ENCODE data around the gene TMEM132C.

Gene TMEM132C

DNA sequence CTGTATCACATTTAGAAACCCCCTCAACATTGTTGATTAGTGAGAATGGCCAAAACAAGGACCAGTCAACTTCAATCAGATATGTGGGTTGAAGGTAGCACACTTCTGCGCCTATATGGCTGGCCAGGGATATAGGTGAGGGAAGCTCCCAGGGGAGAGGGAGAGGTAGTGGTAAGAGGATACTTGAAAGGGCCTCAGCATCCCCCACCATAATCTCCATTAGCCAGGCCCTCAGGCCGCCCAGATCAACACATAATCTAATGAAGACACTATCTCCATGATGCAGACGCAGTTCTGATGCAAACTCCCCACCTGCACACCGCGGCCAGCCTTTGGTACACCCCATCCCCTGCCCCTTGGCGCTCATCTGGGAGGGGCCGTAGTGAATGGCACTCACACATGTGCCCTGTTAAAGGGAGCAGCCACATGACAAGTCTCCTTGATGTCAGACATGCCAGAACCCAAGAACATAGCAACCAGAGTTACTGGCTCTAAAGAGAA is 158.0 kb downstream of the TMEM132C start:
- no peak overlapping the region for H3K4me3 ChIP-seq (ENCODE audit: low read depth, low read length)
- TF ChIP-seq, protein P1, sequence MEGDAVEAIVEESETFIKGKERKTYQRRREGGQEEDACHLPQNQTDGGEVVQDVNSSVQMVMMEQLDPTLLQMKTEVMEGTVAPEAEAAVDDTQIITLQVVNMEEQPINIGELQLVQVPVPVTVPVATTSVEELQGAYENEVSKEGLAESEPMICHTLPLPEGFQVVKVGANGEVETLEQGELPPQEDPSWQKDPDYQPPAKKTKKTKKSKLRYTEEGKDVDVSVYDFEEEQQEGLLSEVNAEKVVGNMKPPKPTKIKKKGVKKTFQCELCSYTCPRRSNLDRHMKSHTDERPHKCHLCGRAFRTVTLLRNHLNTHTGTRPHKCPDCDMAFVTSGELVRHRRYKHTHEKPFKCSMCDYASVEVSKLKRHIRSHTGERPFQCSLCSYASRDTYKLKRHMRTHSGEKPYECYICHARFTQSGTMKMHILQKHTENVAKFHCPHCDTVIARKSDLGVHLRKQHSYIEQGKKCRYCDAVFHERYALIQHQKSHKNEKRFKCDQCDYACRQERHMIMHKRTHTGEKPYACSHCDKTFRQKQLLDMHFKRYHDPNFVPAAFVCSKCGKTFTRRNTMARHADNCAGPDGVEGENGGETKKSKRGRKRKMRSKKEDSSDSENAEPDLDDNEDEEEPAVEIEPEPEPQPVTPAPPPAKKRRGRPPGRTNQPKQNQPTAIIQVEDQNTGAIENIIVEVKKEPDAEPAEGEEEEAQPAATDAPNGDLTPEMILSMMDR (IDR thresholded peaks at IDR 0.05; ENCODE audit: borderline replicate concordance, insufficient read depth, low read depth, low read length), result no peak

DNA sequence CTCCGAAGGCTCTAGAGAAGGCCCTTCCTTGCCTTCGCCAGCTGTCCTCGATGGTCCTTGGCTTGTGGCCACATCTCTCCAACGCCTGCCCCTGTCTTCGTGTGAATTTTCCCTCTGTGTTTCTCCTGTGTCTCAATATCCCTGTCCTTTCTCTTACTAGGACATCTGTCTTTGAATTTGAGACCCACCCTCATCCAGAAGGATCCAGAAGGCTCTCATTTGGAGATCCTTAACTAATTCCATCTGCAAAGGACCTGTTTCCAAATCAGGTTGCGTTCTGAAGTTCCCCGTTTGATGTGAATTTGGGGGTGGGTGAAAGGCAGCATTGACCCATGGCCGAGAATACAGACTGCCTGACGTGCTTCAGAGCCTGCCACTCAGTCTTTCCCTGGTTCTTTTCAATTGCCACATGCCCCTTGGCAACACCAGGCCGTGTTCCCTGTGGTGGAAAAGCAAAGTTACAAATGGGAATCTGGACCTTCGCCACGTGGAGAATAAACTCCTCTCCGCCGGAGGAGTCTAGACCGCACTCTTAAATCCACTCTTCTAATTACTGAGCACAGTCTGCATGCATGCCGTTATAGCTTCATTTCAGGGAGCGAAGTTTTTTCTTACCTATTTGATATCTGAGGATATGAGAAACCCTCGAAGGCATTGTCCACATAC is 158.8 kb downstream of the TMEM132C start:
- no peak overlapping the region for H3K4me3 ChIP-seq (ENCODE audit: low read depth, low read length)
- TF ChIP-seq, protein P1 (IDR thresholded peaks at IDR 0.05; ENCODE audit: borderline replicate concordance, insufficient read depth, low read depth, low read length), result no peak

DNA sequence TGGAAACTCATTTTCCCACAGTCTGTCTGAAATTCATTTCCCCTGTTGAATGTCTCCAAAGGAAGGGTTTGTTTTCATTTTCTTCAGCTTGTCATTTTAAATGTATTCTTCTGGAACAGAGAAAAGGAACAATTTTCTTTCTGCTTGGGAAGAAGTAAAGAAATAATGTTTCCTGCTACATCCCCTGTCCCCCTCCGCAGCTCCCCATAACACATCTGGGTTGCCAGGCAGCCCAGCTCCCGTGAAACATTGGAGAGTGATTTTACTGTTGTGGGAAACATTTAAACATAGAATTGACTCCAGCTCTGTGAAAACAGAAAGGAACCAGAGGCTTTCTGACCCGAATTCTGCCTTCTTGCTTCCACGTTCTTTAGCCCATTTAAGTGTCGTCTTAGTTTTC is 159.5 kb downstream of the TMEM132C start:
- no peak overlapping the region for H3K4me3 ChIP-seq (ENCODE audit: low read depth, low read length)
- TF ChIP-seq, protein P1 (IDR thresholded peaks at IDR 0.05; ENCODE audit: borderline replicate concordance, insufficient read depth, low read depth, low read length), result no peak

DNA sequence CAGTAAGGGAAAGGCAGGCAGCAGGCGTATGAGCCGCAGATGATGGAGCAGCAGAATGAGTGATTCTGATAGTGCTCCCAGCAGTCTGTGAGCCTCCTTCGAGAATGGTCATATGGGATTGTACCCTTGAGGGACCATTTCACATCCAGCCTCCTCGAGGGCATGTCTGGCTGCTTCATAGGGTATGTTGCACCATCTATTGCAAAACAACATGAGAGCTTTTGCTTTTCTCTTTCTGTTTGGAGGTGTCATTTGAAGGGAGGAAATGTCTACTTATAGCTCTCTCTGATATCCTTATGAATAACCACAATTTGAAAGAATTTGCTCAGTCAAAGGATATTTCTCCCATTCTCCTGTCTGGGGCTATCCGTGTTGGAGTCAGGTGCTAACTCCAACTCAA is 172.8 kb downstream of the TMEM132C start:
- TF ChIP-seq, protein P1 (IDR thresholded peaks at IDR 0.05; ENCODE audit: borderline replicate concordance, insufficient read depth, low read depth, low read length), result no peak
- H3K4me3 ChIP-seq (ENCODE audit: low read depth, low read length), result no peak overlapping the region

DNA sequence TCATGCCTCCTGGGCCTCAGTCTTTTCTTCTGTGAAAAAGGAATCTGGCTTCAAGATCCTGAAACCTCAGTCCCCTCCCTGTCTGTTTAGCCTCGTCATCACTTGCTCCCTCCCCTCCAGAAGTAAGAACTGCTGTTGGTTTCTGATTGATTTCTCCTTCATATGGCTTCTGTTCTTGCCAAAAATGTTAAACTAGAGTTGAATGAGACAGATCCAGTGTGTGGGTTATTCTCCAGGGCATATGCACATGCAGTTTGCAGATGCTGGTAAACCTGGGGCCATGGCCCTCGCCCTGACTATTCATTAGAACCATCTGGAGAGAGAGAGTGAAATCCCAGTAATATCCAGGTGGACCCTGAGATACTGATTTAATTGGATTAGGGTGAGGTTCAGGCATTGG is 175.1 kb downstream of the TMEM132C start:
- TF ChIP-seq, protein P1 (IDR thresholded peaks at IDR 0.05; ENCODE audit: borderline replicate concordance, insufficient read depth, low read depth, low read length), result no peak
- no peak overlapping the region for H3K4me3 ChIP-seq (ENCODE audit: low read depth, low read length)

DNA sequence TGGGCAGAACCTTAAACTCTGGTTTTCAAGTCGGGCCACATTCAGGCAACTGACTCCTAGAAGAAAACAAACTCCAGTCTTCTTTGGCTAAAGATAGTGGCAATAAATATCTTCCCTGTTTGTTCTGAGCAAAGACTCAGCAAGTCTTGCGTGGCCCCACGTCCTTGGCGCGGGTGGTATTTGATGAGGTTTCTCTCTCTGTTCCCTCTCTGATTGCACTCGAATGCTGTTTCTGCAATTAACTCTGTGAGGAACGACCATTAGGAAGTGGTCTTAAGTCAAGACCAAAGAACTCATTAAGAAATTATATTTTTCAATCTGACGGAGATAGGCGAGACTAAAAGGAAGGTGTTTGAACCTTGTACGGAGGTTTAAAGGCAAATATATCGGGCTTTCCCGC is 177.6 kb downstream of the TMEM132C start:
- no peak overlapping the region for H3K4me3 ChIP-seq (ENCODE audit: low read depth, low read length)
- TF ChIP-seq, protein P1 (IDR thresholded peaks at IDR 0.05; ENCODE audit: borderline replicate concordance, insufficient read depth, low read depth, low read length), result no peak

DNA sequence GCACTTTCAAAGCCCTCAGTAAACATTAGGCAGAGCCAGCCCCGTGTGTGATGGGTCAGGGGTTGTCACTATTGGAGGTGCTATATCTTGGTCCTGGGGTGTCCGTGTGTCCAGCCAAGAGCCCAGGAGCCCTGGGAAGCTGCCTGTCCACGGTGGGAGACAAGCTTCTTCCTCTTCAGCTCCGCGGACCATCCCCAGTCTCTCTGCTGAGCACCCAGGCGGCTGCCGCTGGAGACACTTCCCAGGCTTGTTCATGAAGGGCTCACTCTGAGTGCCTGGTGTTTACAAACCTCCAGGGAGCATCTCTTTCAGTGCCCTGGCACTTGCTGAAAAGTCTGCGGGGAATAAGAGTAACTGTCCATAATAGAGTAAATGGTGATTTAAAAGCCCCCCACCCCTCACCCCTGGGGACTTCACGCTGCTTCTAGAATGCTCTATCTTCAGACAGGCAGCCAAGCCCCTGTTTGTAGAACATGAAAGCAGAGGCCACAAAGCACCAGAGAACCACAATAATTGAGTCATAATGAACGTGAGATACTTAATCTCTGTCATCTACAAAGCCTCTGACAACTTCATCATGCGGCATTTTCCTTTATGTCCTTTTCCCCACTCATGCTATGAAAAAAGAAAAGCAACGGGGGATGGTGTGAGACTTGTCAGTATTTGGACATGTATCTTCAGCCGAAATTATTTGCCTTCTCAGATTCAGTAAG is 178.6 kb downstream of the TMEM132C start:
- no peak overlapping the region for H3K4me3 ChIP-seq (ENCODE audit: low read depth, low read length)
- TF ChIP-seq, protein P1 (IDR thresholded peaks at IDR 0.05; ENCODE audit: borderline replicate concordance, insufficient read depth, low read depth, low read length), result no peak
